H9 (cell line): ENCODE measurements around the gene APOOL. TPM values are rescaled to one million over a fixed set of nuclear protein-coding genes. Genes with fewer than 3 reads are reported as not detected.
"Not testable (repeated sequence)": the region's sequence is repeated elsewhere in the genome, so short reads cannot be mapped to it uniquely, and the experiment has no call there.

Source experiments
- DNase-seq: peaks from one replicate; pipeline ENCODE4 v3.0.0-alpha.2; 2017
- H2AFZ ChIP-seq: one replicate; pipeline ENCODE4 v1.6.1; 2013; ENCODE audit warnings: mild to moderate bottlenecking, low read length, control low read depth, moderate library complexity
- H2AK5ac ChIP-seq: 2 replicates; pipeline ENCODE4 v1.6.1; 2013; ENCODE audit warnings: low read length, control low read depth, mixed read lengths; ENCODE audit not compliant: insufficient read length
- H2BK120ac ChIP-seq: one replicate; pipeline ENCODE4 v1.6.1; 2013; ENCODE audit warnings: low read depth, mild to moderate bottlenecking, low read length, control low read depth, inconsistent platforms; ENCODE audit not compliant: poor library complexity, severe bottlenecking
- H2BK12ac ChIP-seq: 2 replicates; pipeline ENCODE4 v1.6.1; 2013; ENCODE audit warnings: low read length, control low read depth, mixed read lengths, low read depth; ENCODE audit not compliant: insufficient read length
- H2BK15ac ChIP-seq: 2 replicates; pipeline ENCODE4 v1.6.1; 2013; ENCODE audit warnings: low read depth, low read length, control low read depth
- H2BK20ac ChIP-seq: one replicate; pipeline ENCODE4 v1.6.1; 2013; ENCODE audit warnings: low read depth, mild to moderate bottlenecking, low read length, control low read depth, inconsistent platforms; ENCODE audit not compliant: poor library complexity, severe bottlenecking
- H2BK5ac ChIP-seq: 2 replicates; pipeline ENCODE4 v1.6.1; 2013; ENCODE audit warnings: low read length, control low read depth, mixed read lengths; ENCODE audit not compliant: insufficient read length
- H3K14ac ChIP-seq: 2 replicates; pipeline ENCODE4 v1.6.1; 2013; ENCODE audit warnings: low read length, control low read depth; ENCODE audit not compliant: insufficient read depth
- H3K18ac ChIP-seq: 2 replicates; pipeline ENCODE4 v1.6.1; 2013; ENCODE audit warnings: low read depth, mild to moderate bottlenecking, mixed read lengths, low read length, control low read depth; ENCODE audit not compliant: insufficient read length
- H3K23ac ChIP-seq: 2 replicates; pipeline ENCODE4 v1.6.1; 2013; ENCODE audit warnings: low read length, control low read depth, mixed read lengths, low read depth; ENCODE audit not compliant: insufficient read length
- H3K23me2 ChIP-seq: 2 replicates; pipeline ENCODE4 v1.6.1; 2013; ENCODE audit warnings: low read depth, mild to moderate bottlenecking, mixed read lengths, low read length, control low read depth; ENCODE audit not compliant: insufficient read length, poor library complexity, severe bottlenecking
- H3K27ac ChIP-seq: 2 replicates; pipeline ENCODE4 v1.5.1; 2013; ENCODE audit warnings: low read length, control low read depth, mixed read lengths, low read depth; ENCODE audit not compliant: insufficient read length
- H3K27me3 ChIP-seq: 2 replicates; pipeline ENCODE4 v1.6.1; 2013; ENCODE audit warnings: low read length, control low read depth, inconsistent platforms; ENCODE audit not compliant: insufficient read depth
- H3K4ac ChIP-seq: 2 replicates; pipeline ENCODE4 v1.6.1; 2013; ENCODE audit warnings: low read depth, mild to moderate bottlenecking, control low read depth, inconsistent platforms, low read length, moderate library complexity
- H3K4me1 ChIP-seq: 2 replicates; pipeline ENCODE4 v1.6.1; 2013; ENCODE audit warnings: low read length, control low read depth, inconsistent platforms; ENCODE audit not compliant: insufficient read depth
- H3K4me2 ChIP-seq: 2 replicates; pipeline ENCODE4 v1.6.1; 2013; ENCODE audit warnings: low read length, control low read depth, mixed read lengths; ENCODE audit not compliant: insufficient read length, insufficient read depth
- H3K56ac ChIP-seq: 2 replicates; pipeline ENCODE4 v1.6.1; 2013; ENCODE audit warnings: low read depth, mild to moderate bottlenecking, mixed read lengths, low read length, control low read depth; ENCODE audit not compliant: insufficient read length
- H3K79me1 ChIP-seq: 2 replicates; pipeline ENCODE4 v1.6.1; 2013; ENCODE audit warnings: low read depth, mild to moderate bottlenecking, moderate library complexity, low read length, control low read depth, inconsistent platforms; ENCODE audit not compliant: insufficient read depth, poor library complexity, severe bottlenecking
- H3K79me2 ChIP-seq: 2 replicates; pipeline ENCODE4 v1.6.1; 2013; ENCODE audit warnings: low read length, control low read depth, inconsistent platforms; ENCODE audit not compliant: insufficient read depth
- H3K9ac ChIP-seq: 2 replicates; pipeline ENCODE4 v1.6.1; 2013; ENCODE audit warnings: low read length, control low read depth, mixed read lengths; ENCODE audit not compliant: insufficient read length; ENCODE audit errors: extremely low read depth
- H3K9me3 ChIP-seq: one replicate; pipeline ENCODE4 v1.6.1; 2013; ENCODE audit warnings: low read depth, low read length, inconsistent platforms; ENCODE audit not compliant: control insufficient read depth
- H3T11ph ChIP-seq: one replicate; pipeline ENCODE4 v1.6.1; 2013; ENCODE audit warnings: mild to moderate bottlenecking, low read length, control low read depth, inconsistent platforms
- H4K20me1 ChIP-seq: one replicate; pipeline ENCODE4 v1.6.1; 2013; ENCODE audit not compliant: control insufficient read depth, insufficient read length, insufficient read depth
- H4K5ac ChIP-seq: 2 replicates; pipeline ENCODE4 v1.6.1; 2013; ENCODE audit warnings: low read depth, mild to moderate bottlenecking, mixed read lengths, low read length, control low read depth; ENCODE audit not compliant: insufficient read length
- H4K8ac ChIP-seq: replicated peaks from 2 replicates; pipeline ENCODE4 v1.6.1; 2013; ENCODE audit warnings: low read length, control low read depth, mixed read lengths, low read depth; ENCODE audit not compliant: insufficient read length
- H4K91ac ChIP-seq: 2 replicates; pipeline ENCODE4 v1.6.1; 2013; ENCODE audit warnings: low read depth, mild to moderate bottlenecking, moderate library complexity, mixed read lengths, low read length, control low read depth; ENCODE audit not compliant: insufficient read length
- H3K27ac Mint-ChIP-seq, 3 experiments: 2 replicates in 2 of 3; 3 replicates in 1 of 3; pipeline ENCODE4 v1.8.0; 2020 to 2021; ENCODE audit warnings: mixed read lengths in 3 of 3, mild to moderate bottlenecking in 1 of 3, moderate library complexity in 1 of 3
- H3K27me3 Mint-ChIP-seq: 2 replicates; pipeline ENCODE4 v1.8.0; 2021; ENCODE audit warnings: low read depth, mild to moderate bottlenecking, moderate library complexity, mixed read lengths
- H3K36me3 Mint-ChIP-seq, 3 experiments: 2 replicates in 2 of 3; 3 replicates in 1 of 3; pipeline ENCODE4 v1.8.0; 2020 to 2021; ENCODE audit warnings: low read depth in 3 of 3, mixed read lengths in 3 of 3; ENCODE audit not compliant: insufficient read depth in 1 of 3
- H3K4me1 Mint-ChIP-seq, 2 experiments: 2 replicates each; pipeline ENCODE4 v1.8.0; 2020; ENCODE audit warnings: mixed read lengths in 2 of 2
- H3K4me3 Mint-ChIP-seq, 2 experiments: 2 replicates in 1 of 2; 3 replicates in 1 of 2; pipeline ENCODE4 v1.8.0; 2020 to 2021; ENCODE audit warnings: mild to moderate bottlenecking in 2 of 2, mixed read lengths in 2 of 2, moderate library complexity in 1 of 2
- H3K9me3 Mint-ChIP-seq, 2 experiments: 2 replicates in 1 of 2; 3 replicates in 1 of 2; pipeline ENCODE4 v1.8.0; 2020; ENCODE audit warnings: mild to moderate bottlenecking in 2 of 2, mixed read lengths in 2 of 2, moderate library complexity in 1 of 2
- WGBS: extraction: QIAGEN DNeasy Blood & Tissue Kit; methylation state at CpG from one replicate; pipeline ENCODE4 v1.1.7; 2013; ENCODE audit warnings: missing lambda C conversion rate, low lambda C conversion rate, mixed read lengths; ENCODE audit not compliant: insufficient read length; ENCODE audit errors: extremely low coverage; 5-methylcytosine and 5-hydroxymethylcytosine counted together
- total RNA-seq: library from RNA; stranded (reverse); gene quantifications from 2 replicates; pipeline ENCODE4 v1.2.1, GENCODE V29; 2021
- TF ChIP-seq, protein P1 (sequence below): fragments of 200-600 bp; sonication (generic); conservative IDR thresholded peaks from 3 replicates; pipeline ENCODE4 v1.8.0; 2021; ENCODE audit warnings: antibody characterized with exemption, mild to moderate bottlenecking

APOOL gene
- total RNA-seq, 1 experiment from 2014 or later = 8.0 TPM

DNA sequence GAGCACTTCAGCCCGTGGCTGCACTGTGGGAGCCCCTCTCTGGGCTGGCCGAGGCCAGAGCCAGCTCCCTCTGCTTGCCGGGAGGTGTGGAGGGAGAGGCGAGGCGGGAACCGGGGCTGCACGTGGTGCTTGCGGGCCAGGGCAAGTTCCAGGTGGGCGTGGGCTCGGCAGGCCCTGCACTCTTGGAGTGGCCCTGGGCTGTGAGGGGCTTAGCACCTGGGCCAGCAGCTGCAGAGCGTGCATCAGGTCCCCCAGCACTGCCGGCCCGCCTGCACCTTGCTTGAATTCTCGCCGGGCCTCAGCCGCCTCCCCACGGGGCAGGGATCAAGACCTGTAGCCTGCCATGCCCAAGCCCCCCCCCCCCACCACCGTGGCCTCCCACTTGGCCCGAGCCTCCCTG lies 28.9 kb upstream of the APOOL start:
- Mint-ChIP-seq H3K36me3 (peaks cover 3 to 28% (median 14%) of the 10 kb centered on the region in 3 experiments; a peak in 6 of 7 replicates), H3K27ac (no peak overlapping the region), H3K9me3 (peaks cover 56 to 60% of the 10 kb centered on the region in 2 experiments), H3K4me1 (no peaks in the 10 kb centered on the region), H3K27me3 (no peaks in the 10 kb centered on the region; the same call in none of the 2 replicates), H3K4me3 (no peak overlapping the region)
- TF ChIP-seq, protein P1, sequence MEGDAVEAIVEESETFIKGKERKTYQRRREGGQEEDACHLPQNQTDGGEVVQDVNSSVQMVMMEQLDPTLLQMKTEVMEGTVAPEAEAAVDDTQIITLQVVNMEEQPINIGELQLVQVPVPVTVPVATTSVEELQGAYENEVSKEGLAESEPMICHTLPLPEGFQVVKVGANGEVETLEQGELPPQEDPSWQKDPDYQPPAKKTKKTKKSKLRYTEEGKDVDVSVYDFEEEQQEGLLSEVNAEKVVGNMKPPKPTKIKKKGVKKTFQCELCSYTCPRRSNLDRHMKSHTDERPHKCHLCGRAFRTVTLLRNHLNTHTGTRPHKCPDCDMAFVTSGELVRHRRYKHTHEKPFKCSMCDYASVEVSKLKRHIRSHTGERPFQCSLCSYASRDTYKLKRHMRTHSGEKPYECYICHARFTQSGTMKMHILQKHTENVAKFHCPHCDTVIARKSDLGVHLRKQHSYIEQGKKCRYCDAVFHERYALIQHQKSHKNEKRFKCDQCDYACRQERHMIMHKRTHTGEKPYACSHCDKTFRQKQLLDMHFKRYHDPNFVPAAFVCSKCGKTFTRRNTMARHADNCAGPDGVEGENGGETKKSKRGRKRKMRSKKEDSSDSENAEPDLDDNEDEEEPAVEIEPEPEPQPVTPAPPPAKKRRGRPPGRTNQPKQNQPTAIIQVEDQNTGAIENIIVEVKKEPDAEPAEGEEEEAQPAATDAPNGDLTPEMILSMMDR = no peak
- Histone ChIP-seq H2BK5ac (no peak overlapping the region), H3K9ac (no peak overlapping the region), H3K79me1 (no peaks in the 10 kb centered on the region), H3K9me3 (peaks cover 15% of the 10 kb centered on the region), H3K23ac (no peak overlapping the region), H2BK120ac (no peak overlapping the region), H3K14ac (no peak overlapping the region), H3T11ph (no peak overlapping the region), H2BK20ac (no peak overlapping the region), H3K27me3 (no peaks in the 10 kb centered on the region), H4K8ac (no peak overlapping the region), H3K4me2 (no peak overlapping the region), H2AFZ (no peak overlapping the region), H4K91ac (no peak overlapping the region), H3K23me2 (no peaks in the 10 kb centered on the region), H4K5ac (no peak overlapping the region), H4K20me1 (no peaks in the 10 kb centered on the region), H2BK12ac (no peak overlapping the region), H2AK5ac (no peak overlapping the region), H3K27ac (no peak overlapping the region), H3K56ac (no peak overlapping the region), H3K4ac (no peak overlapping the region), H3K4me1 (no peaks in the 10 kb centered on the region), H3K18ac (no peak overlapping the region), H2BK15ac (no peak overlapping the region), H3K79me2 (no peaks in the 10 kb centered on the region)
- no CpG with 5 or more reads among the region's 19 CpGs for WGBS
- no peak for DNase-seq

DNA sequence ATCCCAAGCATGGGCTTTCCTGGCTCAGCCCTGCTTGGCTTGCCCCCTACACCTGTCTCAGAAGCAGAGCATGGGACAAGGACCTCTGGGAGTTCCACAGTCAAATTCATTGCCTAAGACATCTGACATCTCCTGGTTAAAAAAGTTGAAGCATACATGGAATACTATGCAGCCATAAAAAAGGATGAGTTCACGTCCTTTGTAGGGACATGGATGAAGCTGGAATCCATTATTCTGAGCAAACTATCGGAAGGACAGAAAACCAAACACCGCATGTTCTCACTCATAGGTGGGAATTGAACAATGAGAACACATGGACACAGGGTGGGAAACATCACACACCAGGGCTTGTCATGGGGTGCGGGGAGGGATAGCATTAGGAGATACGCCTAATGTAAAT lies 11.9 kb upstream of the APOOL start:
- H4K5ac ChIP-seq = not testable (repeated sequence)
- WGBS = no CpG with 5 or more reads among the region's 5 CpGs

More for the DNA sequence above, 11.9 kb upstream of the APOOL start:
- not testable (repeated sequence) for H3K79me2 ChIP-seq, H3K4me1 Mint-ChIP-seq, H2AFZ ChIP-seq, H4K91ac ChIP-seq, H3K27me3 ChIP-seq, H3T11ph ChIP-seq, H3K27ac Mint-ChIP-seq, H3K27ac ChIP-seq, H3K23ac ChIP-seq, H2BK20ac ChIP-seq, H4K20me1 ChIP-seq, H2BK5ac ChIP-seq, H3K4me1 ChIP-seq, H3K18ac ChIP-seq, H2BK120ac ChIP-seq, H3K9ac ChIP-seq, H2BK12ac ChIP-seq, H3K36me3 Mint-ChIP-seq, H3K4ac ChIP-seq, H4K8ac ChIP-seq, DNase-seq, H3K23me2 ChIP-seq, H2BK15ac ChIP-seq, H3K56ac ChIP-seq, H2AK5ac ChIP-seq, H3K27me3 Mint-ChIP-seq, H3K4me2 ChIP-seq, H3K14ac ChIP-seq, H3K79me1 ChIP-seq, H3K4me3 Mint-ChIP-seq
- H3K9me3 ChIP-seq = peaks cover 22% of the 10 kb centered on the region
- peaks cover 52 to 66% of the 10 kb centered on the region in 2 experiments for H3K9me3 Mint-ChIP-seq
